Subcutaneous adipose tissue (tissue), 4 donors: ENCODE measurements around the gene PLXNA4. TPM values are rescaled to one million over a fixed set of nuclear protein-coding genes. Genes with fewer than 3 reads are reported as not detected.

Experiments
- total RNA-seq, 4 donors: library from RNA; depleted of rRNA; stranded (reverse); fragments of >200 nt; gene quantifications; one replicate each; pipeline ENCODE4 v1.1.0, GENCODE V29; 2016
- TF ChIP-seq, protein P1 (sequence below): fragments of 450-650 bp; IDR thresholded peaks from one replicate; pipeline ENCODE4 v1.5.1; 2016; ENCODE audit warnings: low read depth, mild to moderate bottlenecking, control low read depth, antibody characterized with exemption, moderate library complexity

PLXNA4 gene
- total RNA-seq, 4 donors from 2014 or later: 30.2 to 112 (median 54.6) TPM

DNA sequence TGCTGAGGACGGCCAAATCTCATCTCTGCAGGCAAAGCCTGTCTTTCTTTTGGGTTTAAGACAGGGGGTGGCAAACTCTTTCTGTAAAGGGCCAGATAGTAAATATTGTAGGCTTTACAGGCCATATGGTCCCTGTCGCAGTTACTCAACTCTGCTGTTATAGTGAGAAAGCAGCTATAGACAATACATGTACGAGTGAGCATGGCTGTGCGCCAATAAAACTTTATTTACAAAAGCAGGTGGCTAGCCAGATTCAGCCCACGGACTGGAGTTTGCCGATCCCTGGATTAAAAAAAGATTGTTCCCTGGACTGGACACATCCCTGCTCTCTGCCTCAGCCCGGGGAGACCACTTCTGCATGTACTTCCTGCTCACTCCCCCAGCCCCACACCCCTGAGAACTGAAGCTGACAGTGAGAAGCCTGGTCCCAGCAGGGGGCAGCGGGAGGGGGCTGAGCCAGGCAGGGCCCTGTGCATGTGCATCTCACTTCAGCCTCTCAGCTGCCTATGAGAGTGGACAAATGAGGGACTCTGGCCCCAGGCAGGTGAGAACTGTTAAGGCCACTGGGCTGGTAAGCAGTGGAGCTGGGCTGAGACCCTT lies 392.4 kb downstream of the PLXNA4 start:
- TF ChIP-seq, protein P1, sequence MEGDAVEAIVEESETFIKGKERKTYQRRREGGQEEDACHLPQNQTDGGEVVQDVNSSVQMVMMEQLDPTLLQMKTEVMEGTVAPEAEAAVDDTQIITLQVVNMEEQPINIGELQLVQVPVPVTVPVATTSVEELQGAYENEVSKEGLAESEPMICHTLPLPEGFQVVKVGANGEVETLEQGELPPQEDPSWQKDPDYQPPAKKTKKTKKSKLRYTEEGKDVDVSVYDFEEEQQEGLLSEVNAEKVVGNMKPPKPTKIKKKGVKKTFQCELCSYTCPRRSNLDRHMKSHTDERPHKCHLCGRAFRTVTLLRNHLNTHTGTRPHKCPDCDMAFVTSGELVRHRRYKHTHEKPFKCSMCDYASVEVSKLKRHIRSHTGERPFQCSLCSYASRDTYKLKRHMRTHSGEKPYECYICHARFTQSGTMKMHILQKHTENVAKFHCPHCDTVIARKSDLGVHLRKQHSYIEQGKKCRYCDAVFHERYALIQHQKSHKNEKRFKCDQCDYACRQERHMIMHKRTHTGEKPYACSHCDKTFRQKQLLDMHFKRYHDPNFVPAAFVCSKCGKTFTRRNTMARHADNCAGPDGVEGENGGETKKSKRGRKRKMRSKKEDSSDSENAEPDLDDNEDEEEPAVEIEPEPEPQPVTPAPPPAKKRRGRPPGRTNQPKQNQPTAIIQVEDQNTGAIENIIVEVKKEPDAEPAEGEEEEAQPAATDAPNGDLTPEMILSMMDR: no peak

DNA sequence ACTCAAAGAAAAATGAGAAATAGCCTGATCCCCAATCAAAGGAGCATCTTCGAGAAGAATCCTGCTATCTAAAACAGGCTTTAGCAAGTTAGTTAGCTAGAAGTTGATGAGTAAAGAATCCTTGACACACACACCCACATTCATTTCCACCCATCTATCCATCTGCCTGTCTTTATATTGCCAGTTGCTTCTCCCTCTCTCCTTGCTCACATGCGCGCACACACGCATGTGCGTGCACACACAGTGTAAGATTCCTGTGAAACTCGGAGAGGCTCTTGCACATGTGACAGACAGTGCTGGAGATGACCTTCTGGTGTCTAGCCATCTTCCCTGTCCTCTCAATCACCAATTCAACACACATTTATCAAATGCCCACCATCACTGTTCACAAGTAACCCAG lies 393.3 kb downstream of the PLXNA4 start:
- TF ChIP-seq, protein P1: no peak

DNA sequence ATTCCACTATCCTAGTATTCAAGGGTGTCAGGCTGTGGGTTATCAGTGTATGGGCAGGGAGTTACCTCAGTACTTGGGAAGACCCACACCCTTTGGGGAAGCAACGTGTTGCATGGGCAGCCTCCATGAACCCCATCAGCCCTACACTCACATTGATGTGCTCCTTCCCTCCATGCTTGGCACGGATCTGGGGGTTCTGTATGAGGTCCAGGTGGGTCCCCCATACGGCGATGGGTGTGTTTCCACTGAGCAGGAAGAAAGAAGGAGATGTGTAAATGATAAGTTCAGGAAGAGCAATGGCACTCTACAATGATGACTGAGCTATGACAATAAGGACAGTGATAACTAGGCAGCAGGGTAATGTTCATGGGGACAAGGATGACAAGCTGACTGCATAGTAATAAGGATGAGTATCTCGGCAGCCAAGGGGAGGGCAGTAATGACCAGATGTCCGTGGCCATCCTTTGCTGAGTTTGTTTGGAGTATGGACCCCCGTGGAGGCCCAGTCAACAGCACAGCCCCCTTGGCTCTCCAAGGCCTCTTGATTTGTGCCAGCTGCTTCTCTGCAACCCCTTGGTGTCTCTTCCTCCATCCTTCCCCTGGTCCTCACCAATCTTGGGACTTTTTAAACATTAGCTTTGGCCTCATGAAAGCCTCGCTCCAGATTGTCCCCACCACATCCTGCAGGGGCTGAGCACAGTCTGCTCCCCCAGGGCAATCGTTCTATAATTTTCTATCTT lies 394.2 kb downstream of the PLXNA4 start:
- TF ChIP-seq, protein P1: no peak

DNA sequence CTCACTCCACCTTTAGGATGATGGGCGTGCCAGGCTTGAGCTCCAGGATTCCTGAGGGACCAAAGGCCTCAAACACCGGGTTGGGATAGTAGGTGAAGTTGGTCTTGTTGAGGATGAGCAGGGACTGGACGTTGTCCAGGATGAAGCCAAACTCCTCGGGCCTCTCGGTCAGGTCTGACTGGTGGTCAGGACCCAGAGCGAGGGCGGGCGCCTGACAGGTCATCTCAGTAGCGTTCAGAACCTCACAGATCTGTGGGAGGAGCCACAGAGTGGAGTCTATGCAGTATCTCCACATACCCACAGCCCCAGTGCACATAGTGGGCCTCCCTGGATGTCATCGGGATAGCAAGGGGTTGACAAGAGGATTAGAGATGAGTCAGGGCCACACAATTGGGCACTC lies 394.9 kb downstream of the PLXNA4 start:
- TF ChIP-seq, protein P1: no peak

DNA sequence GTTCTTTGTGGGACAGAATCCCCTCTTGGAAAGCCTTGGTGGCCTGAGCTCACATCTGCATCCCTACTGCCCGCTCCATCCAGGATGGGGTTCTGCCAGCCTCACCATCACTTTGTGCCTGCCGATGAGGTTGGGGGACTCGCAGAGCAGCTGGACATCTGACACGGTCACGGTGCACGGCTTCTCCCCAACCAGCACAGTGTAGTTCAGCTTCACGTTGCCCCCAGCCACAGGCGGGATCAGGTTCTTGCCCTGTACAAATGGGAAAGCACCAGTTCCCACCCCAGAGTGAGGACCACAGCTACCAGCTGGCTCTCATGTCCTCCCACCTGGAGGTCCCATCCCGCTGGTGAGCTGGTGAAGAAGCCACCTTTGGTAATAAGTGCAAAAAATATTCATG lies 395.8 kb downstream of the PLXNA4 start:
- TF ChIP-seq, protein P1: no peak

DNA sequence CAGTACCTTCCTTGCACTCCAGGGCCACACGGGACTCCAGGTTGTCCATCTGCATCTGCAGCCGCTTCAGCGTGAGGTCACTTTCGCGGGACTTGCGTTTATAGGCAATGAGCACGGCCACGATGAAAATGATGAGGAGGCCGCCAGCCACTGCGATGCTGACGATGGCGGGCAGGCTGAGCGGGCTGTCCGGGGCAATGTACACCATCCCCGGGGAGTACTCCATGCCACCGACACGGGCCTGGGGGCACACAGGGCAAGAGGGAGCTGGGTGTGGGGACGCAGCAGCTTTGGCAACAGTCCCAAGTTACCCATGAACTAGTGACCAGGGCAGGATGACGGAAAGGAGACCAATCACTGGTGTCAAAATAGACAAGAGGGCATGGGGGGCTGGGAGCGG lies 396.6 kb downstream of the PLXNA4 start:
- TF ChIP-seq, protein P1: no peak

DNA sequence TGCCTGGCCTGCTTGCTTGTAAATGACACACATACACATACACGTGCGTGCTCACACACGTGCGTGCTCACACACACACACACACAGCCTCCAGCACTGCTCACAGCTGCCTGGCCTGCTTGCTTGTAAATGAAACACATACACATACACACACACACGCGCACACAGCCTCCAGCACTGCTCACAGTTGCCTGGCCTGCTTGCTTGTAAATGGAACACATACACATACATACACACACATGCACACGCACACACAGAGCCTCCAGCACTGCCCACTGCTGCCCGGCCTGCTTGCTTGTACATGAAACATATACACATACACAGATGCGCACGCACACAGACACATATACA lies 397.2 kb downstream of the PLXNA4 start:
- TF ChIP-seq, protein P1: no peak
